ENCODE results near the gene WASF2.
A peak's percentile ranks its signal among the peaks of the same experiment; 100 is the strongest.

Gene WASF2

GRCh38 chr1:27428316-27429028 is 61.5 kb downstream of the WASF2 start:
- no peak for TF ChIP-seq POLR2A (IDR thresholded peaks at IDR 0.05; ENCODE audit: extremely low read depth, insufficient read length)
- TF ChIP-seq MYC (IDR thresholded peaks at IDR 0.05; ENCODE audit: low read depth, low read length), result no peak
- TF ChIP-seq CTCF (IDR thresholded peaks at IDR 0.05; ENCODE audit: low read depth, low read length), result no peak
- TF ChIP-seq MAX (IDR thresholded peaks at IDR 0.05; ENCODE audit: low read depth, low read length), result no peak
- peak overlapping the region; percentile 27 for H3K4me3 ChIP-seq (ENCODE audit: low read depth, low read length)
- peak; percentile 88 for DNase-seq (ENCODE audit: low read depth)

- no peak for DNase-seq (ENCODE audit: low read depth)
- no peak overlapping the region for H3K4me3 ChIP-seq (ENCODE audit: low read depth, low read length)
- TF ChIP-seq POLR2A (IDR thresholded peaks at IDR 0.05; ENCODE audit: extremely low read depth, insufficient read length) (no peak), MAX (IDR thresholded peaks at IDR 0.05; ENCODE audit: low read depth, low read length) (no peak), CTCF (IDR thresholded peaks at IDR 0.05; ENCODE audit: low read depth, low read length) (no peak), MYC (IDR thresholded peaks at IDR 0.05; ENCODE audit: low read depth, low read length) (no peak)
Observed at GRCh38 chr1:27427816-27428315, 62.1 kb downstream of the WASF2 start.

GRCh38 chr1:27427329-27427728 is 62.6 kb downstream of the WASF2 start:
- TF ChIP-seq MAX (IDR thresholded peaks at IDR 0.05; ENCODE audit: low read depth, low read length) (no peak), MYC (IDR thresholded peaks at IDR 0.05; ENCODE audit: low read depth, low read length) (no peak), CTCF (IDR thresholded peaks at IDR 0.05; ENCODE audit: low read depth, low read length) (no peak)
- H3K4me3 ChIP-seq (ENCODE audit: low read depth, low read length), result no peak overlapping the region
- DNase-seq (ENCODE audit: low read depth), result no peak

GRCh38 chr1:27423709-27424108 is 66.3 kb downstream of the WASF2 start:
- no peak for DNase-seq (ENCODE audit: low read depth)
- no peak overlapping the region for H3K4me3 ChIP-seq (ENCODE audit: low read depth, low read length)
- TF ChIP-seq MAX (IDR thresholded peaks at IDR 0.05; ENCODE audit: low read depth, low read length) (no peak), CTCF (IDR thresholded peaks at IDR 0.05; ENCODE audit: low read depth, low read length) (no peak), MYC (IDR thresholded peaks at IDR 0.05; ENCODE audit: low read depth, low read length) (no peak), POLR2A (IDR thresholded peaks at IDR 0.05; ENCODE audit: extremely low read depth, insufficient read length) (no peak)

- DNase-seq (ENCODE audit: low read depth), result peak; percentile 92
- TF ChIP-seq MAX (IDR thresholded peaks at IDR 0.05; ENCODE audit: low read depth, low read length), result no peak
- no peak for TF ChIP-seq POLR2A (IDR thresholded peaks at IDR 0.05; ENCODE audit: extremely low read depth, insufficient read length)
- no peak for TF ChIP-seq MYC (IDR thresholded peaks at IDR 0.05; ENCODE audit: low read depth, low read length)
- no peak for TF ChIP-seq CTCF (IDR thresholded peaks at IDR 0.05; ENCODE audit: low read depth, low read length)
- no peak overlapping the region for H3K4me3 ChIP-seq (ENCODE audit: low read depth, low read length)
Observed at GRCh38 chr1:27418326-27419185, 71.4 kb downstream of the WASF2 start.
